GM19240 (cell line): ENCODE measurements around the gene PPP1R3C.

ENCODE experiments used
- DNase-seq: peaks from one replicate; pipeline ENCODE4 v3.0.0; 2011; ENCODE audit warnings: low spot score; ENCODE audit not compliant: insufficient read length

PPP1R3C gene

GRCh38 chr10:91601212-91601611, 31.7 kb downstream of the PPP1R3C start:
- DNase-seq: no peak

GRCh38 chr10:91598211-91598977, 34.5 kb downstream of the PPP1R3C start:
- DNase-seq: no peak

- DNase-seq: no peak
These were observed 35.5 kb downstream of the PPP1R3C start for GRCh38 chr10:91597197-91597881.

- DNase-seq: no peak
These were observed 36.1 kb downstream of the PPP1R3C start for GRCh38 chr10:91596825-91597196.

GRCh38 chr10:91593834-91594233, 39.0 kb downstream of the PPP1R3C start:
- no peak for DNase-seq

- DNase-seq: no peak
These were observed 39.5 kb downstream of the PPP1R3C start for GRCh38 chr10:91593366-91593765.

- DNase-seq: no peak
These were observed 40.5 kb downstream of the PPP1R3C start for GRCh38 chr10:91592266-91592975.

GRCh38 chr10:91591797-91592174, 41.1 kb downstream of the PPP1R3C start:
- no peak for DNase-seq

GRCh38 chr10:91590904-91591796, 41.7 kb downstream of the PPP1R3C start:
- no peak for DNase-seq

- no peak for DNase-seq
These were observed 42.5 kb downstream of the PPP1R3C start for GRCh38 chr10:91590142-91590903.

GRCh38 chr10:91589658-91590035, 43.2 kb downstream of the PPP1R3C start:
- no peak for DNase-seq

GRCh38 chr10:91589015-91589657, 43.7 kb downstream of the PPP1R3C start:
- DNase-seq: no peak

GRCh38 chr10:91587710-91588638, 44.9 kb downstream of the PPP1R3C start:
- no peak for DNase-seq

GRCh38 chr10:91582153-91582554, 50.7 kb downstream of the PPP1R3C start:
- no peak for DNase-seq

- DNase-seq: no peak
These were observed 53.4 kb downstream of the PPP1R3C start for GRCh38 chr10:91579329-91579985.
